ENCODE results near the gene OR6N2. TPM values are rescaled to one million over a fixed set of nuclear protein-coding genes. Genes with fewer than 3 reads are reported as not detected.

OR6N2 gene
- total RNA-seq, 1 experiment from 2014 or later: not detected

DNA sequence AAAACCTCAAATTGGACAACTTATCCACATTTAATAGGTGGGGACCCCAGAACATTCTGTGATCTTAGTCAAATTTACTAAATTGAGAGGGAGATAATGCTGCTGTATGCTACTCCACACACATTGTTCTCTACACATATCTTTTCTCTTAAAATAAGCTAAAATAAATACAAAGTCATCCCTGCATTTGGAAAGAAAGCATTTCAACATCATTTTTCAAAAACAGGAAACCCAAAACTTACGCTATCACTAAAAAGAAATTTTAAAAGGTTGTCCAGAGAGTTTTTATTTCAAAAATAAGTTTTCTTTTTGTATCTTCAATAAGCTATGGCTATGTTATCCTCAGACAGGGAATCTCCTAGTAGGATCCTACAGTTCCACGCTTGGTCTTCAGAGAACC lies 19.5 kb upstream of the OR6N2 start:
- no peaks in the 10 kb centered on the region for H3K4me1 Mint-ChIP-seq (ENCODE audit: insufficient read depth, unreplicated experiment)
- ChIA-PET CTCF (interaction anchor here (0.6 to 0.7 kb wide), 2 partner anchors 11 to 136 kb away, joined by 3 to 4 read pairs; no protein-coding TSS in a partner anchor), POLR2A (no interaction called here)
- H3K36me3 Mint-ChIP-seq (ENCODE audit: insufficient read depth, unreplicated experiment): no peaks in the 10 kb centered on the region
- no peak for DNase-seq (ENCODE audit: unreplicated experiment)
- intact Hi-C loops (cut with micrococcal nuclease): no loop called here
- no peak overlapping the region for H3K4me3 Mint-ChIP-seq (ENCODE audit: unreplicated experiment)
- TF ChIP-seq, protein P1, sequence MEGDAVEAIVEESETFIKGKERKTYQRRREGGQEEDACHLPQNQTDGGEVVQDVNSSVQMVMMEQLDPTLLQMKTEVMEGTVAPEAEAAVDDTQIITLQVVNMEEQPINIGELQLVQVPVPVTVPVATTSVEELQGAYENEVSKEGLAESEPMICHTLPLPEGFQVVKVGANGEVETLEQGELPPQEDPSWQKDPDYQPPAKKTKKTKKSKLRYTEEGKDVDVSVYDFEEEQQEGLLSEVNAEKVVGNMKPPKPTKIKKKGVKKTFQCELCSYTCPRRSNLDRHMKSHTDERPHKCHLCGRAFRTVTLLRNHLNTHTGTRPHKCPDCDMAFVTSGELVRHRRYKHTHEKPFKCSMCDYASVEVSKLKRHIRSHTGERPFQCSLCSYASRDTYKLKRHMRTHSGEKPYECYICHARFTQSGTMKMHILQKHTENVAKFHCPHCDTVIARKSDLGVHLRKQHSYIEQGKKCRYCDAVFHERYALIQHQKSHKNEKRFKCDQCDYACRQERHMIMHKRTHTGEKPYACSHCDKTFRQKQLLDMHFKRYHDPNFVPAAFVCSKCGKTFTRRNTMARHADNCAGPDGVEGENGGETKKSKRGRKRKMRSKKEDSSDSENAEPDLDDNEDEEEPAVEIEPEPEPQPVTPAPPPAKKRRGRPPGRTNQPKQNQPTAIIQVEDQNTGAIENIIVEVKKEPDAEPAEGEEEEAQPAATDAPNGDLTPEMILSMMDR (IDR thresholded peaks at IDR 0.05; ENCODE audit: unreplicated experiment): no peak
- peaks cover 79% of the 10 kb centered on the region for H3K27me3 Mint-ChIP-seq (ENCODE audit: insufficient read depth, unreplicated experiment)
- no peaks in the 10 kb centered on the region for H3K9me3 Mint-ChIP-seq (ENCODE audit: unreplicated experiment)
- BruUV-seq (replicated peaks): no TSS peak
- no peak overlapping the region for H3K27ac Mint-ChIP-seq (ENCODE audit: low read depth, unreplicated experiment)

DNA sequence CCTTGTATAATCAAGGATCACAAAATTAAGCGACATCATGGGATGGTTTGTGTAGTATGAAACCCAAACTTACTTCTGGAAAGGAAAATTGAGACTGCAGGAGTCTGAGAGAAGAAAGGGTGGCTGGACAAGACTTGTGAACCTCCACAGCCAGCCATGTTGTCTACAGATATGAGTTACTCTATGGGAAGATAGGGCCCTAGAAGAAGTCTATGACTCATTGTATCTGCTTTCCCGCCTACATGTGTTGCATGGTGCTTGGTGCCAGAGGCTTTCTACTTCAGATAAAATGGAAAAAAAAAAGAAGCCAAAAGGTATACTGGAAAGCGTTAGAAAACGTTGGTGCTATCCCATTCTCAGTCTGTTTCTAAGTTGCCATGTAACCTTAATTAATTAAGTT lies 18.7 kb upstream of the OR6N2 start:
- Mint-ChIP-seq H3K4me3 (ENCODE audit: unreplicated experiment) (no peak overlapping the region), H3K36me3 (ENCODE audit: insufficient read depth, unreplicated experiment) (no peaks in the 10 kb centered on the region), H3K4me1 (ENCODE audit: insufficient read depth, unreplicated experiment) (no peaks in the 10 kb centered on the region), H3K27ac (ENCODE audit: low read depth, unreplicated experiment) (no peak overlapping the region), H3K27me3 (ENCODE audit: insufficient read depth, unreplicated experiment) (peaks cover 86% of the 10 kb centered on the region), H3K9me3 (ENCODE audit: unreplicated experiment) (no peaks in the 10 kb centered on the region)
- no TSS peak for BruUV-seq (replicated peaks)
- ChIA-PET POLR2A (no interaction called here), CTCF (interaction anchor here (0.5 to 0.7 kb wide), 4 partner anchors 12 to 198 kb away, joined by 3 to 4 read pairs (median 3); no protein-coding TSS in a partner anchor)
- TF ChIP-seq, protein P1 (IDR thresholded peaks at IDR 0.05; ENCODE audit: unreplicated experiment): no peak
- intact Hi-C loops (cut with micrococcal nuclease): loop anchor here (5.0 kb wide), 1 partner anchor 273 kb away; no protein-coding TSS in a partner anchor
- no peak for DNase-seq (ENCODE audit: unreplicated experiment)

DNA sequence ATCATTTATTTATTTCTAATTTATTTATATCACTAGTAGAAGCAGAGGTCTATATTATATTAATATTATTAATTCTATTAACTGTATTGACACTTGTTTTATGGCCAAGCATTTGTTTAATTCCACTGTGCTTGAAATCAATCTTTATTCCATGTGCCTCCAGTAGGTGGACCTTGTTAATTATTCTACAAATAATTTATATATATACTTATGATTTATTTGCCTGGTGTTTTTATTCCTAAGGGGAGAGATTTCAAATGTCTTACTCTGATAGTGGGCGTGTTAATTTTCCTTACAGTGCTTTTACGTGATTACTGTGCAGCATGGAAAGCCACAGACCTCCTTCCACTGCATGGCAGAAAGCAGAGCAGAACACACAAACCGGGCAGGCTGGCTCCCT lies 17.5 kb upstream of the OR6N2 start:
- H3K4me3 Mint-ChIP-seq (ENCODE audit: unreplicated experiment): no peak overlapping the region
- no peak overlapping the region for H3K27ac Mint-ChIP-seq (ENCODE audit: low read depth, unreplicated experiment)
- DNase-seq (ENCODE audit: unreplicated experiment): no peak
- TF ChIP-seq, protein P1 (IDR thresholded peaks at IDR 0.05; ENCODE audit: unreplicated experiment): peak; percentile 37
- H3K27me3 Mint-ChIP-seq (ENCODE audit: insufficient read depth, unreplicated experiment): peaks cover 89% of the 10 kb centered on the region
- no peaks in the 10 kb centered on the region for H3K4me1 Mint-ChIP-seq (ENCODE audit: insufficient read depth, unreplicated experiment)
- H3K36me3 Mint-ChIP-seq (ENCODE audit: insufficient read depth, unreplicated experiment): no peaks in the 10 kb centered on the region
- H3K9me3 Mint-ChIP-seq (ENCODE audit: unreplicated experiment): no peaks in the 10 kb centered on the region
- POLR2A ChIA-PET: no interaction called here
- BruUV-seq (replicated peaks): no TSS peak
- intact Hi-C loops (cut with micrococcal nuclease): loop anchor here (1.0 to 5.0 kb wide), 2 partner anchors 200 to 274 kb away; no protein-coding TSS in a partner anchor
- CTCF ChIA-PET: no interaction called here

DNA sequence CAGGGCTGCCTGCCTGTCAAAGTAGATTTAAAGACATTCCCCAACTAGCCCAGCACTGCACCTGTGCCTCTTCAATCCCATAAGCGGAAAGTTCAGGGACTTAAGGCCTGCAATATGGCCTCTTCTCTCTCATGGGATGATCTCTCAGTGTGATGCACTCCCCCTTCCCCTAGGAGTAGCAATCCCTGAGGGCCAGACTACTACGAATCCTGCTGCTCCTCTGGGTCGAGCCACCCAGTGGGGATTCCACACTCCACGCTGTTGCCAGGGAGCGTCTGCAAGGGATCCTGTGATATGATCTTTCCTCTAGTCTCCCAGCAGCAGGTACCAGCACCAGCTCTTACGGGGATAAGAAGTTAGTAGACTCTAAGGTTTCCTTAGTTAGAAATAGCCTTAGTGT lies 13.2 kb upstream of the OR6N2 start:
- H3K4me1 Mint-ChIP-seq (ENCODE audit: insufficient read depth, unreplicated experiment): no peaks in the 10 kb centered on the region
- H3K27me3 Mint-ChIP-seq (ENCODE audit: insufficient read depth, unreplicated experiment): peaks cover 73% of the 10 kb centered on the region
- no peaks in the 10 kb centered on the region for H3K9me3 Mint-ChIP-seq (ENCODE audit: unreplicated experiment)
- no peaks in the 10 kb centered on the region for H3K36me3 Mint-ChIP-seq (ENCODE audit: insufficient read depth, unreplicated experiment)
- no TSS peak for BruUV-seq (replicated peaks)
- DNase-seq (ENCODE audit: unreplicated experiment): no peak
- TF ChIP-seq, protein P1 (IDR thresholded peaks at IDR 0.05; ENCODE audit: unreplicated experiment): no peak
- intact Hi-C loops (cut with micrococcal nuclease): no loop called here
- POLR2A ChIA-PET: no interaction called here
- H3K27ac Mint-ChIP-seq (ENCODE audit: low read depth, unreplicated experiment): no peak overlapping the region
- CTCF ChIA-PET: interaction anchor here (0.6 to 1.2 kb wide), 5 partner anchors 11 to 680 kb away, joined by 3 to 4 read pairs (median 3); no protein-coding TSS in a partner anchor
- H3K4me3 Mint-ChIP-seq (ENCODE audit: unreplicated experiment): no peak overlapping the region
